Measurements from ENCODE around the gene C16orf86. TPM values are rescaled to one million over a fixed set of nuclear protein-coding genes. Genes with fewer than 3 reads are reported as not detected.
A peak's percentile ranks its signal among the peaks of the same experiment; 100 is the strongest.

Gene C16orf86
- total and polyA plus RNA-seq, 2 of the 8 experiments (the other 6 are each of a cell fraction or from before 2014, with no cell fraction given) = 1.4 to 2.3 TPM

- no peak overlapping the region for H2BK20ac ChIP-seq (ENCODE audit: low read length)
- no peak overlapping the region for H3K4ac ChIP-seq (replicated peaks; ENCODE audit: insufficient read length, low read depth, low read length)
- H2BK15ac ChIP-seq (ENCODE audit: low read length) = no peak overlapping the region
- H3K9me3 ChIP-seq (ENCODE audit: insufficient read depth in 2 of 2, low read depth in 1 of 2, low read length in 1 of 2) = no peaks in the 10 kb centered on the region
- H4K20me1 ChIP-seq (replicated peaks in 1 of 2; ENCODE audit: control insufficient read depth in 1 of 2, insufficient read depth in 2 of 2, low read length in 2 of 2) = peaks cover 5 to 15% of the 10 kb centered on the region in 2 experiments
- 91% methylated on average over 8 of the region's 8 CpGs; no CpG with 5 or more reads in 1 of the 2 experiments for WGBS, 2 experiments (ENCODE audit: extremely low coverage in 1 of 2, insufficient coverage in 1 of 2, insufficient read length in 1 of 2, insufficient replicate concordance in 2 of 2, low coverage in 1 of 2, low lambda C conversion rate in 2 of 2, missing lambda C conversion rate in 1 of 2)
- H3K23ac ChIP-seq (ENCODE audit: insufficient read length) = no peak overlapping the region
- TF ChIP-seq KDM4A (IDR thresholded peaks at IDR 0.05; ENCODE audit: low read depth, low read length, severe bottlenecking) (no peak), YY1 (IDR thresholded peaks at IDR 0.05; ENCODE audit: low read depth, low read length) (no peak), SP1 (IDR thresholded peaks at IDR 0.05; ENCODE audit: low read depth, low read length) (no peak), SAP30 (IDR thresholded peaks at IDR 0.05; ENCODE audit: insufficient read depth, insufficient replicate concordance, low read length) (no peak)
- peak overlapping the region in 1 of 2 experiments; percentile 16; a peak in 1 of 4 replicates for H3K4me2 ChIP-seq (ENCODE audit: insufficient read depth in 1 of 2, low read depth in 2 of 2, low read length in 2 of 2)
- H3K56ac ChIP-seq (replicated peaks; ENCODE audit: insufficient read length, low read depth, low read length) = no peak overlapping the region
- H3K27me3 ChIP-seq (replicated peaks in 1 of 4; ENCODE audit: control insufficient read depth in 3 of 4, extremely low read depth in 1 of 4, insufficient read depth in 3 of 4, low read length in 3 of 4) = peaks cover 3 to 46% (median 27%) of the 10 kb centered on the region in 4 experiments; a peak in 6 of 7 replicates
- no peak for DNase-seq (ENCODE audit: low read depth in 1 of 2, low spot score in 2 of 2)
- H3K4me1 ChIP-seq (replicated peaks in 1 of 4; ENCODE audit: control insufficient read depth in 3 of 4, insufficient read depth in 4 of 4, low read length in 3 of 4) = peaks cover 0 to 26% (median 9%) of the 10 kb centered on the region in 4 experiments; a peak in 5 of 7 replicates
- no peak overlapping the region for H3K14ac ChIP-seq (ENCODE audit: insufficient read length)
- peaks cover 11% of the 10 kb centered on the region; the same call in 1 of the 2 replicates for H3K23me2 ChIP-seq (ENCODE audit: low read depth, low read length)
- FAIRE-seq = no peak
- no peak overlapping the region; the same call in 1 of the 2 replicates for H2BK5ac ChIP-seq (ENCODE audit: low read depth, low read length)
- H3K18ac ChIP-seq (ENCODE audit: extremely low read depth, low read length) = no peak overlapping the region
- no peak overlapping the region for H3K4me3 ChIP-seq (ENCODE audit: extremely low read depth in 1 of 4, insufficient read depth in 2 of 4, low read depth in 3 of 4, low read length in 4 of 4)
- H3K9ac ChIP-seq (replicated peaks in 1 of 4; ENCODE audit: extremely low read depth in 1 of 4, low read depth in 3 of 4, low read length in 3 of 4) = no peak overlapping the region
- no peak overlapping the region for H4K91ac ChIP-seq (replicated peaks; ENCODE audit: insufficient read length, low read length)
- no peak overlapping the region for H2AFZ ChIP-seq (ENCODE audit: low read length)
- H4K8ac ChIP-seq (ENCODE audit: extremely low read depth, insufficient read depth, low read length) = no peak overlapping the region
- H3K79me2 ChIP-seq (ENCODE audit: control insufficient read depth in 1 of 2, insufficient read depth in 2 of 2, low read length in 2 of 2) = no peaks in the 10 kb centered on the region
- H3K27ac ChIP-seq (ENCODE audit: low read depth, low read length) = no peak overlapping the region
- no peak overlapping the region for H2AK5ac ChIP-seq (ENCODE audit: low read depth, low read length)
- H3K79me1 ChIP-seq (ENCODE audit: low read depth, low read length) = no peaks in the 10 kb centered on the region
- no peak overlapping the region for H2BK120ac ChIP-seq (replicated peaks; ENCODE audit: low read depth, low read length)
- CTCF ChIA-PET (ENCODE audit: partially characterized antibody) = interaction anchor here (0.6 to 18.0 kb wide), 10 partner anchors 11 to 280 kb away, joined by 3 to 202 read pairs (median 8); partner anchors contain the start of genes ACD, C16orf86, ENKD1 and PARD6A
- POLR2A ChIA-PET (ENCODE audit: partially characterized antibody) = interaction anchor here (1.5 to 3.4 kb wide), 2 partner anchors 10 to 88 kb away, joined by 5 to 13 read pairs; partner anchors contain the start of genes ACD and CTCF
- no peak overlapping the region for H4K5ac ChIP-seq (ENCODE audit: insufficient read length, low read depth, low read length)
- H2BK12ac ChIP-seq (ENCODE audit: low read depth, low read length) = 0 out of 2 replicates have a peak overlapping the region, but pooled peaks have one; percentile 50
- H3K36me3 ChIP-seq (ENCODE audit: control insufficient read depth in 2 of 4, insufficient read depth in 4 of 4, low read length in 3 of 4) = no peaks in the 10 kb centered on the region
Observed at GRCh38 chr16:67650023-67650422, 16.6 kb upstream of the C16orf86 start.

All from H1 (cell line).